ENCODE results near the gene SYNJ1. TPM values are rescaled to one million over a fixed set of nuclear protein-coding genes. Genes with fewer than 3 reads are reported as not detected.

Gene SYNJ1
- total and polyA plus RNA-seq, 2 experiments from 2014 or later = 1.4 to 4.2 TPM

Other genes starting within 250 kb of the SYNJ1 start
- 0.10 and 0.12 TPM in 2 replicates for gene TCP10L, start 142.5 kb downstream of the SYNJ1 start, total RNA-seq (2014; rRNA removed; shearing (Covaris generic))
- 0.65 and 1.5 TPM in 2 replicates for gene TCP10L, start 142.5 kb downstream of the SYNJ1 start, polyA plus RNA-seq (2016; fragmentation: Nextera tagmentation; extraction: Ambion mirVana)
- gene CFAP298, start 115.6 kb downstream of the SYNJ1 start, total RNA-seq (2014; rRNA removed; shearing (Covaris generic)) = 37.8 and 46.6 TPM in 2 replicates
- 152 and 157 TPM in 2 replicates for gene CFAP298, start 115.6 kb downstream of the SYNJ1 start, polyA plus RNA-seq (2016; fragmentation: Nextera tagmentation; extraction: Ambion mirVana)
- gene PAXBP1, start 43.7 kb upstream of the SYNJ1 start, total RNA-seq (2014; rRNA removed; shearing (Covaris generic)) = 61.8 and 74.4 TPM in 2 replicates
- gene PAXBP1, start 43.7 kb upstream of the SYNJ1 start, polyA plus RNA-seq (2016; fragmentation: Nextera tagmentation; extraction: Ambion mirVana) = 26.5 and 35.8 TPM in 2 replicates